SK-N-SH treated with all-trans-retinoic acid at 6 μM for 48 hours (cell line): Measurements from ENCODE around the gene GPNMB.

Experiments
- TSHZ2 ChIP-seq: fragments of 250-450 bp; sonication (Bioruptor Pico); IDR thresholded peaks from 2 replicates; pipeline ENCODE4 v1.5.0; 2020; ENCODE audit warnings: mild to moderate bottlenecking, moderate library complexity
- TF ChIP-seq, protein P1 (sequence below): fragments of 250-450 bp; sonication (Bioruptor Pico); IDR thresholded peaks from 2 replicates; pipeline ENCODE4 v1.5.1; 2020; ENCODE audit warnings: low read depth, mild to moderate bottlenecking, moderate library complexity

- TF ChIP-seq, protein P1, sequence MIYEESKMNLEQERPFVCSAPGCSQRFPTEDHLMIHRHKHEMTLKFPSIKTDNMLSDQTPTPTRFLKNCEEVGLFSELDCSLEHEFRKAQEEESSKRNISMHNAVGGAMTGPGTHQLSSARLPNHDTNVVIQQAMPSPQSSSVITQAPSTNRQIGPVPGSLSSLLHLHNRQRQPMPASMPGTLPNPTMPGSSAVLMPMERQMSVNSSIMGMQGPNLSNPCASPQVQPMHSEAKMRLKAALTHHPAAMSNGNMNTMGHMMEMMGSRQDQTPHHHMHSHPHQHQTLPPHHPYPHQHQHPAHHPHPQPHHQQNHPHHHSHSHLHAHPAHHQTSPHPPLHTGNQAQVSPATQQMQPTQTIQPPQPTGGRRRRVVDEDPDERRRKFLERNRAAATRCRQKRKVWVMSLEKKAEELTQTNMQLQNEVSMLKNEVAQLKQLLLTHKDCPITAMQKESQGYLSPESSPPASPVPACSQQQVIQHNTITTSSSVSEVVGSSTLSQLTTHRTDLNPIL = no peak
- TF ChIP-seq TSHZ2 (CRISPR knock-in tag) = no peak
Observed at GRCh38 chr7:23232966-23233365, 13.6 kb upstream of the GPNMB start.
